Measurements from ENCODE around the gene CSE1L.
"Not testable (repeated sequence)": the region's sequence is repeated elsewhere in the genome, so short reads cannot be mapped to it uniquely, and the experiment has no call there.

The CSE1L gene

GRCh38 chr20:49122920-49123319 lies 76.8 kb downstream of the CSE1L start:
- no peaks in the 10 kb centered on the region for H3K4me1 ChIP-seq (ENCODE audit: control insufficient read depth, insufficient read depth, low read length)
- H3K27ac ChIP-seq (ENCODE audit: insufficient read depth, low read depth, low read length, poor library complexity, severe bottlenecking), result no peak overlapping the region
- H3K36me3 ChIP-seq (ENCODE audit: control insufficient read depth, insufficient read depth, low read length), result peaks cover 37% of the 10 kb centered on the region
- H3K4me3 ChIP-seq (ENCODE audit: insufficient read depth, low read depth, low read length), result no peak overlapping the region
- no peaks in the 10 kb centered on the region for H3K27me3 ChIP-seq (ENCODE audit: control insufficient read depth, insufficient read depth, low read length, poor library complexity, severe bottlenecking)
- 87 to 90% methylated on average over 13 of the region's 13 CpGs for WGBS, 2 experiments
- H3K9me3 ChIP-seq (ENCODE audit: control insufficient read depth, low read length), result no peaks in the 10 kb centered on the region

- Histone ChIP-seq H3K27ac (ENCODE audit: insufficient read depth, low read depth, low read length, poor library complexity, severe bottlenecking) (no peak overlapping the region), H3K27me3 (ENCODE audit: control insufficient read depth, insufficient read depth, low read length, poor library complexity, severe bottlenecking) (no peaks in the 10 kb centered on the region), H3K4me1 (ENCODE audit: control insufficient read depth, insufficient read depth, low read length) (no peaks in the 10 kb centered on the region), H3K4me3 (ENCODE audit: insufficient read depth, low read depth, low read length) (no peak overlapping the region), H3K36me3 (ENCODE audit: control insufficient read depth, insufficient read depth, low read length) (peaks cover 26% of the 10 kb centered on the region), H3K9me3 (ENCODE audit: control insufficient read depth, low read length) (no peaks in the 10 kb centered on the region)
- WGBS, 2 experiments, result 96 to 98% methylated on average over 10 of the region's 10 CpGs
Observed at GRCh38 chr20:49123982-49124381, 77.9 kb downstream of the CSE1L start.

DNA sequence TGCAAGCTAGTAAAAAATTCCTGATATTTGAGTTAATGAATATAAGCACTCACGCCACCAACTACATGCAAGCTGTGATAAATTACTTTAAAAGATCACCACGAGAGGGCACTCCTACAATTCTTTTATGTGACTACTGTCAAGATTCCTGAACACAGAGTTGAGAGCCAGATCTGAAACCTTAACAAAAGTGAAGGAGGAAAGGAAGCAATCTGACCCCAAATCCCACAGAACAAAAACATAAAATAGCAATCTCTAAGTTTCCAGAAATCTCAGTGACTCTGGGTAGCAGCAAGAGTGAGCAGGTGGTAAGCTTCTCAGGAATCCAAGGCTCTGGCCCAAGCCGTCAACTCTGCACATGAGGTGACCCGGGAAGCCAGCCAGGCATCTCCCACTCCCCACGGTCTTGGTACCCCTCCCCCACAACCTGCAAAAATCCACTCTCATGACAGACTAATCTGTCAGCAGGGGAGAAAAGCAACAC lies 86.9 kb downstream of the CSE1L start:
- H3K4me1 ChIP-seq (ENCODE audit: control insufficient read depth, insufficient read depth, low read length), result no peaks in the 10 kb centered on the region
- WGBS, 2 experiments, result 68 to 71% methylated on average over 5 of the region's 5 CpGs
- H3K9me3 ChIP-seq (ENCODE audit: control insufficient read depth, low read length), result no peaks in the 10 kb centered on the region
- H3K36me3 ChIP-seq (ENCODE audit: control insufficient read depth, insufficient read depth, low read length), result no peaks in the 10 kb centered on the region
- H3K27ac ChIP-seq (ENCODE audit: insufficient read depth, low read depth, low read length, poor library complexity, severe bottlenecking), result no peak overlapping the region
- no peaks in the 10 kb centered on the region for H3K27me3 ChIP-seq (ENCODE audit: control insufficient read depth, insufficient read depth, low read length, poor library complexity, severe bottlenecking)
- H3K4me3 ChIP-seq (ENCODE audit: insufficient read depth, low read depth, low read length), result no peak overlapping the region

GRCh38 chr20:49133571-49133970 lies 87.5 kb downstream of the CSE1L start:
- Histone ChIP-seq H3K4me1 (ENCODE audit: control insufficient read depth, insufficient read depth, low read length) (no peaks in the 10 kb centered on the region), H3K36me3 (ENCODE audit: control insufficient read depth, insufficient read depth, low read length) (no peaks in the 10 kb centered on the region), H3K4me3 (ENCODE audit: insufficient read depth, low read depth, low read length) (no peak overlapping the region), H3K27ac (ENCODE audit: insufficient read depth, low read depth, low read length, poor library complexity, severe bottlenecking) (no peak overlapping the region), H3K27me3 (ENCODE audit: control insufficient read depth, insufficient read depth, low read length, poor library complexity, severe bottlenecking) (no peaks in the 10 kb centered on the region), H3K9me3 (ENCODE audit: control insufficient read depth, low read length) (no peaks in the 10 kb centered on the region)
- 88 to 90% methylated on average over 3 of the region's 3 CpGs for WGBS, 2 experiments

DNA sequence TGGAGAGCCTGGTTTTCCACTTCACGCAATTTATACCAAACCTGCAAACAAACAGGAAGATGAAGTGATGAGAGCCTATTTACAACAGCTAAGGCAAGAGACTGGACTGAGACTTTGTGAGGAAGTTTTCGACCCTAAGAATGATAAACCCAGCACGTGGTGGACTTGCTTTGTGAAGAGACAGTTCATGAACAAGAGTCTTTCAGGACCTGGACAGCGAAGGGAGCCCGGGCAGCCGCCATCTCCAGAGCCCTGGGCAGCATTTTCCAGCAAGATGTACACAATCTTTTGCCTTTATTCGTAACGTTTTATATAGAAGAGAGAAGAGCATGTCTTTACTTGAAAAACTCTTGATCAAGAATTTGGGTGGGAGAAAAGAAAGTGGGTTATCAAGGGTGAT lies 88.7 kb downstream of the CSE1L start:
- not testable (repeated sequence) for H3K27ac ChIP-seq (ENCODE audit: insufficient read depth, low read depth, low read length, poor library complexity, severe bottlenecking); H3K36me3 ChIP-seq (ENCODE audit: control insufficient read depth, insufficient read depth, low read length)
- 95 to 97% methylated on average over 8 of the region's 8 CpGs for WGBS, 2 experiments

GRCh38 chr20:49136817-49137571 lies 90.9 kb downstream of the CSE1L start:
- WGBS, 2 experiments, result 91 to 94% methylated on average over 15 of the region's 15 CpGs
- Histone ChIP-seq H3K27ac (ENCODE audit: insufficient read depth, low read depth, low read length, poor library complexity, severe bottlenecking) (no peak overlapping the region), H3K4me3 (ENCODE audit: insufficient read depth, low read depth, low read length) (no peak overlapping the region), H3K36me3 (ENCODE audit: control insufficient read depth, insufficient read depth, low read length) (peaks cover 3% of the 10 kb centered on the region), H3K27me3 (ENCODE audit: control insufficient read depth, insufficient read depth, low read length, poor library complexity, severe bottlenecking) (no peaks in the 10 kb centered on the region), H3K4me1 (ENCODE audit: control insufficient read depth, insufficient read depth, low read length) (no peaks in the 10 kb centered on the region), H3K9me3 (ENCODE audit: control insufficient read depth, low read length) (no peaks in the 10 kb centered on the region)

More for the DNA sequence above, 88.7 kb downstream of the CSE1L start:
- H3K27me3 ChIP-seq (ENCODE audit: control insufficient read depth, insufficient read depth, low read length, poor library complexity, severe bottlenecking); H3K4me1 ChIP-seq (ENCODE audit: control insufficient read depth, insufficient read depth, low read length); H3K9me3 ChIP-seq (ENCODE audit: control insufficient read depth, low read length); H3K4me3 ChIP-seq (ENCODE audit: insufficient read depth, low read depth, low read length): not testable (repeated sequence)

GRCh38 chr20:49138431-49138830 lies 92.3 kb downstream of the CSE1L start:
- H3K36me3 ChIP-seq (ENCODE audit: control insufficient read depth, insufficient read depth, low read length), result peaks cover 3% of the 10 kb centered on the region
- no peaks in the 10 kb centered on the region for H3K4me1 ChIP-seq (ENCODE audit: control insufficient read depth, insufficient read depth, low read length)
- no peak overlapping the region for H3K4me3 ChIP-seq (ENCODE audit: insufficient read depth, low read depth, low read length)
- no peak overlapping the region for H3K27ac ChIP-seq (ENCODE audit: insufficient read depth, low read depth, low read length, poor library complexity, severe bottlenecking)
- no peaks in the 10 kb centered on the region for H3K9me3 ChIP-seq (ENCODE audit: control insufficient read depth, low read length)
- H3K27me3 ChIP-seq (ENCODE audit: control insufficient read depth, insufficient read depth, low read length, poor library complexity, severe bottlenecking), result no peaks in the 10 kb centered on the region

DNA sequence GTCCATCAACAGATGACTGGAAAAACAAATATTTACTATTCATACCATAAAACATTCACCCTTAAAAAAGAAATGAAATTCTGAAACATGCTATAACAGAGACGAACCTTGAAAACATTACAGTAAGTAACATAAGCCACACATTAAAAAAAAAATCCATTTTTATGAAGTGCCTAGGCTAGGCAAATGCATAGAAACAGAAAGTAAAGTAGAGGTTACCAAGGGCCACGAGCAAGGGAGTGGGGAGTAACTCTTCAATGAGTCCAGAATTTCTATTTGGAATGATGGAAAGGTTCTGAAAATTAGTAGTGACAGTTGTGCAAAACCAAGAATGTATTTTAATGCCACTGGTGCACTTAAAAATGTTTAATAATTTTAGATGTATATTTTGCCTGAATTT lies 94.3 kb downstream of the CSE1L start:
- Histone ChIP-seq H3K9me3 (ENCODE audit: control insufficient read depth, low read length) (no peaks in the 10 kb centered on the region), H3K36me3 (ENCODE audit: control insufficient read depth, insufficient read depth, low read length) (peaks cover 3% of the 10 kb centered on the region), H3K4me1 (ENCODE audit: control insufficient read depth, insufficient read depth, low read length) (no peaks in the 10 kb centered on the region), H3K4me3 (ENCODE audit: insufficient read depth, low read depth, low read length) (no peak overlapping the region), H3K27me3 (ENCODE audit: control insufficient read depth, insufficient read depth, low read length, poor library complexity, severe bottlenecking) (no peaks in the 10 kb centered on the region), H3K27ac (ENCODE audit: insufficient read depth, low read depth, low read length, poor library complexity, severe bottlenecking) (no peak overlapping the region)
- 94 to 96% methylated on average over 2 of the region's 2 CpGs for WGBS, 2 experiments

GRCh38 chr20:49140834-49141233 lies 94.7 kb downstream of the CSE1L start:
- H3K4me3 ChIP-seq (ENCODE audit: insufficient read depth, low read depth, low read length), result no peak overlapping the region
- H3K27me3 ChIP-seq (ENCODE audit: control insufficient read depth, insufficient read depth, low read length, poor library complexity, severe bottlenecking), result no peaks in the 10 kb centered on the region
- no peaks in the 10 kb centered on the region for H3K4me1 ChIP-seq (ENCODE audit: control insufficient read depth, insufficient read depth, low read length)
- no peak overlapping the region for H3K27ac ChIP-seq (ENCODE audit: insufficient read depth, low read depth, low read length, poor library complexity, severe bottlenecking)
- H3K36me3 ChIP-seq (ENCODE audit: control insufficient read depth, insufficient read depth, low read length), result peaks cover 3% of the 10 kb centered on the region
- H3K9me3 ChIP-seq (ENCODE audit: control insufficient read depth, low read length), result no peaks in the 10 kb centered on the region
- 92 to 100% methylated on average over 2 of the region's 2 CpGs for WGBS, 2 experiments

All from ectodermal cell (in vitro differentiated cells).